A549 (cell line): Measurements from ENCODE around the gene PRKAR2B. TPM values are rescaled to one million over a fixed set of nuclear protein-coding genes. Genes with fewer than 3 reads are reported as not detected.
A peak's percentile ranks its signal among the peaks of the same experiment; 100 is the strongest.

ENCODE experiments used
- ATAC-seq, 2 experiments: fragments of 200-7000 bp in 1 of 2; fragments of >200 bp in 1 of 2; cut with Nextera tagmentation in 1 of 2; cut with Tn5 transposase in 1 of 2; 3 replicates each; pipeline versions ENCODE4 v1.8.0 to v1.9.1; 2018 to 2020; ENCODE audit warnings: mild to moderate bottlenecking in 1 of 2, moderate library complexity in 1 of 2
- CTCF ChIA-PET: fragments of 300-600 bp; sonication (Branson Sonifier 250); formaldehyde crosslinking; extraction: SDS; loops from one replicate; lab custom pipeline; 2021; ENCODE audit warnings: antibody characterized with exemption, inconsistent platforms; lab: Yijun Ruan, JAX
- POLR2A ChIA-PET: fragments of 350-600 bp; formaldehyde crosslinking; extraction: SDS; loops from one replicate; lab custom pipeline; 2021; ENCODE audit warnings: antibody characterized with exemption, inconsistent platforms; lab: Yijun Ruan, JAX
- DNase-seq, 2 experiments: peaks; one replicate each; pipeline versions ENCODE4 v3.0.0 to v3.0.0-alpha.2; 2011 to 2016; ENCODE audit warnings: low read depth in 1 of 2, low spot score in 1 of 2
- FAIRE-seq: peaks from 2 replicates; lab custom pipeline; 2011; peaks lifted over from hg19 to GRCh38; lab: Jason Lieb, UNC
- H3K27ac ChIP-seq, 2 experiments: fragments of >200 bp; sonication (Bioruptor Twin); formaldehyde crosslinking; 3 replicates each; pipeline ENCODE4 v1.5.1; 2016 to 2017
- H3K4me1 ChIP-seq: fragments of >200 bp; sonication (Bioruptor Twin); formaldehyde crosslinking; 3 replicates; pipeline ENCODE4 v1.6.1; 2016
- H3K4me2 ChIP-seq: fragments of >200 bp; sonication (Bioruptor Twin); formaldehyde crosslinking; 3 replicates; pipeline ENCODE4 v1.6.1; 2016
- H3K4me3 ChIP-seq: fragments of >200 bp; sonication (Bioruptor Twin); formaldehyde crosslinking; 3 replicates; pipeline ENCODE4 v1.5.1; 2016
- H3K9me3 ChIP-seq: fragments of >200 bp; sonication (Bioruptor Twin); formaldehyde crosslinking; 3 replicates; pipeline ENCODE4 v1.6.1; 2016
- CEBPB ChIP-seq, 2 experiments: fragments of >200 bp in 1 of 2; sonication (Bioruptor Twin) in 1 of 2; formaldehyde crosslinking in 1 of 2; IDR thresholded peaks; 2 replicates each; pipeline ENCODE4 v1.6.1; 2012 to 2016
- CHD2 ChIP-seq: fragments of 150-350 bp; IDR thresholded peaks from 2 replicates; pipeline ENCODE4 v1.6.1; 2014; ENCODE audit warnings: low read length; ENCODE audit not compliant: partially characterized antibody
- CHD4 ChIP-seq: fragments of 200-600 bp; sonication (generic); IDR thresholded peaks from 2 replicates; pipeline ENCODE4 v1.6.1; 2016; ENCODE audit warnings: antibody characterized with exemption, mild to moderate bottlenecking, borderline replicate concordance
- EHF ChIP-seq: fragments of 250-450 bp; sonication (Bioruptor Pico); IDR thresholded peaks from 2 replicates; pipeline ENCODE4 v1.5.0; 2020; ENCODE audit warnings: mild to moderate bottlenecking
- FOSL2 ChIP-seq, 2 experiments: fragments of 450-650 bp in 1 of 2; fragments of >200 bp in 1 of 2; sonication (Bioruptor Twin) in 1 of 2; formaldehyde crosslinking; IDR thresholded peaks; 2 replicates each; pipeline versions ENCODE4 v1.5.0 to v1.6.1; 2016 to 2020; ENCODE audit warnings: mild to moderate bottlenecking in 1 of 2, moderate library complexity in 1 of 2
- HDAC2 ChIP-seq: fragments of 200-600 bp; sonication (generic); IDR thresholded peaks from 2 replicates; pipeline ENCODE4 v1.6.1; 2016
- MAFK ChIP-seq: fragments of 450-650 bp; IDR thresholded peaks from 2 replicates; pipeline ENCODE4 v1.6.1; 2014; ENCODE audit not compliant: partially characterized antibody
- NFE2L2 ChIP-seq: fragments of 150-350 bp; conservative IDR thresholded peaks from 2 replicates; pipeline ENCODE4 v1.6.1; 2014; ENCODE audit warnings: low read length
- NPAS2 ChIP-seq: fragments of 250-450 bp; sonication (Bioruptor Pico); IDR thresholded peaks from 2 replicates; pipeline ENCODE4 v1.8.0; 2022; ENCODE audit warnings: mild to moderate bottlenecking, moderate library complexity, borderline replicate concordance
- RAD21 ChIP-seq, 2 experiments: fragments of >200 bp in 1 of 2; sonication (Bioruptor Twin) in 1 of 2; formaldehyde crosslinking in 1 of 2; IDR thresholded peaks in 1 of 2; conservative IDR thresholded peaks in 1 of 2; 2 replicates in 1 of 2; 3 replicates in 1 of 2; pipeline ENCODE4 v1.6.1; 2012 to 2018; ENCODE audit warnings: inconsistent platforms in 1 of 2
- RARB ChIP-seq: fragments of 250-450 bp; sonication (Bioruptor Pico); IDR thresholded peaks from 2 replicates; pipeline ENCODE4 v1.8.0; 2021; ENCODE audit warnings: mild to moderate bottlenecking, moderate library complexity
- RCOR1 ChIP-seq: fragments of 150-350 bp; IDR thresholded peaks from 2 replicates; pipeline ENCODE4 v1.6.1; 2014; ENCODE audit warnings: antibody characterized with exemption, low read length, low read depth
- SREBF2 ChIP-seq: fragments of 450-650 bp; IDR thresholded peaks from 2 replicates; pipeline ENCODE4 v1.6.1; 2014; ENCODE audit warnings: mild to moderate bottlenecking, moderate library complexity
- TP53 ChIP-seq: fragments of 250-450 bp; sonication (Bioruptor Pico); IDR thresholded peaks from 2 replicates; pipeline ENCODE4 v1.5.0; 2021; ENCODE audit warnings: mild to moderate bottlenecking, moderate library complexity
- USF2 ChIP-seq: fragments of 450-650 bp; IDR thresholded peaks from 2 replicates; pipeline ENCODE4 v1.6.1; 2014; ENCODE audit warnings: antibody characterized with exemption
- ZSCAN20 ChIP-seq: fragments of 250-450 bp; sonication (Bioruptor Pico); IDR thresholded peaks from 2 replicates; pipeline ENCODE4 v1.8.0; 2022; ENCODE audit warnings: mild to moderate bottlenecking, moderate library complexity
- WGBS: methylation state at CpG from one replicate; pipeline ENCODE4 v1.1.6; 2017; ENCODE audit errors: missing lambda C conversion rate; 5-methylcytosine and 5-hydroxymethylcytosine counted together
- polyA plus RNA-seq, 4 experiments: library from polyadenylated mRNA; depleted of rRNA in 3 of 4; stranded (reverse); fragments of >200 nt; fragmentation: RNase III in 1 of 4; extraction: RNeasy Plus Mini Kit Qiagen cat#74134 plus additional on column Dnase treatment in 1 of 4; gene quantifications; 2 replicates in 3 of 4; 3 replicates in 1 of 4; pipeline ENCODE4 v1.2.3, GENCODE V29; 2011 to 2017
- TF ChIP-seq, protein P1 (sequence below): fragments of 250-450 bp; sonication (Bioruptor Pico); IDR thresholded peaks from 2 replicates; pipeline ENCODE4 v1.5.0; 2021; ENCODE audit warnings: mild to moderate bottlenecking, moderate library complexity, borderline replicate concordance
- TF ChIP-seq, protein P2 (sequence below): fragments of 250-450 bp; sonication (Bioruptor Pico); IDR thresholded peaks from 2 replicates; pipeline ENCODE4 v1.5.0; 2020; ENCODE audit warnings: low read depth, mild to moderate bottlenecking, moderate library complexity
- TF ChIP-seq, protein P3 (sequence below): IDR thresholded peaks from 2 replicates; pipeline ENCODE4 v1.6.1; 2012; ENCODE audit warnings: low read depth, borderline replicate concordance

Gene PRKAR2B
- polyA plus RNA-seq, 2 of the 4 experiments (the other 2 are of a cell fraction): 3.6 to 4.4 TPM

- CTCF ChIA-PET: interaction anchor here (3.2 kb wide), 1 partner anchor 19 kb away, joined by 8 read pairs; no protein-coding TSS in a partner anchor
Measured at GRCh38 chr7:107128217-107128616, 83.7 kb downstream of the PRKAR2B start.

GRCh38 chr7:107128748-107129147, 84.2 kb downstream of the PRKAR2B start:
- Histone ChIP-seq H3K4me3 (no peak overlapping the region), H3K9me3 (no peaks in the 10 kb centered on the region), H3K4me1 (no peaks in the 10 kb centered on the region), H3K27ac (no peak overlapping the region), H3K4me2 (no peak overlapping the region)
- DNase-seq (no peak), ATAC-seq (no peak), FAIRE-seq (no peak)
- CTCF ChIA-PET: no interaction called here
- 73% methylated on average over 3 of the region's 3 CpGs for WGBS
- peak; percentile 67 for TF ChIP-seq NFE2L2
- no peak for TF ChIP-seq FOSL2 (IDR thresholded peaks at IDR 0.05)
- TF ChIP-seq FOSL2 (CRISPR knock-in tag; IDR thresholded peaks at IDR 0.05): no peak
- TF ChIP-seq CEBPB (IDR thresholded peaks at IDR 0.05): no peak
- TF ChIP-seq MAFK: peak; percentile 38
- POLR2A ChIA-PET: no interaction called here

More at GRCh38 chr7:107128217-107128616, 83.7 kb downstream of the PRKAR2B start:
- Histone ChIP-seq H3K4me1 (no peaks in the 10 kb centered on the region), H3K9me3 (no peaks in the 10 kb centered on the region), H3K27ac (no peak overlapping the region), H3K4me2 (no peak overlapping the region), H3K4me3 (no peak overlapping the region)
- WGBS: 94% methylated on average over 2 of the region's 2 CpGs
- FAIRE-seq: no peak
- no peak for ATAC-seq
- POLR2A ChIA-PET: no interaction called here
- no peak for TF ChIP-seq CHD4
- no peak for TF ChIP-seq FOSL2 (IDR thresholded peaks at IDR 0.05)
- no peak for TF ChIP-seq FOSL2 (CRISPR knock-in tag; IDR thresholded peaks at IDR 0.05)
- TF ChIP-seq RAD21 (conservative IDR thresholded peaks at IDR 0.05 in 1 of 2, IDR thresholded peaks at IDR 0.05 in 1 of 2): no peak
- no peak for TF ChIP-seq NPAS2 (CRISPR knock-in tag)
- TF ChIP-seq TP53 (CRISPR knock-in tag): no peak
- TF ChIP-seq, protein P1, sequence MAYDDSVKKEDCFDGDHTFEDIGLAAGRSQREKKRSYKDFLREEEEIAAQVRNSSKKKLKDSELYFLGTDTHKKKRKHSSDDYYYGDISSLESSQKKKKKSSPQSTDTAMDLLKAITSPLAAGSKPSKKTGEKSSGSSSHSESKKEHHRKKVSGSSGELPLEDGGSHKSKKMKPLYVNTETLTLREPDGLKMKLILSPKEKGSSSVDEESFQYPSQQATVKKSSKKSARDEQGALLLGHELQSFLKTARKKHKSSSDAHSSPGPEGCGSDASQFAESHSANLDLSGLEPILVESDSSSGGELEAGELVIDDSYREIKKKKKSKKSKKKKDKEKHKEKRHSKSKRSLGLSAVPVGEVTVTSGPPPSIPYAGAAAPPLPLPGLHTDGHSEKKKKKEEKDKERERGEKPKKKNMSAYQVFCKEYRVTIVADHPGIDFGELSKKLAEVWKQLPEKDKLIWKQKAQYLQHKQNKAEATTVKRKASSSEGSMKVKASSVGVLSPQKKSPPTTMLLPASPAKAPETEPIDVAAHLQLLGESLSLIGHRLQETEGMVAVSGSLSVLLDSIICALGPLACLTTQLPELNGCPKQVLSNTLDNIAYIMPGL (CRISPR knock-in tag): no peak
- TF ChIP-seq, protein P2, sequence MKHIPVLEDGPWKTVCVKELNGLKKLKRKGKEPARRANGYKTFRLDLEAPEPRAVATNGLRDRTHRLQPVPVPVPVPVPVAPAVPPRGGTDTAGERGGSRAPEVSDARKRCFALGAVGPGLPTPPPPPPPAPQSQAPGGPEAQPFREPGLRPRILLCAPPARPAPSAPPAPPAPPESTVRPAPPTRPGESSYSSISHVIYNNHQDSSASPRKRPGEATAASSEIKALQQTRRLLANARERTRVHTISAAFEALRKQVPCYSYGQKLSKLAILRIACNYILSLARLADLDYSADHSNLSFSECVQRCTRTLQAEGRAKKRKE (CRISPR knock-in tag): no peak
- TF ChIP-seq, protein P3, sequence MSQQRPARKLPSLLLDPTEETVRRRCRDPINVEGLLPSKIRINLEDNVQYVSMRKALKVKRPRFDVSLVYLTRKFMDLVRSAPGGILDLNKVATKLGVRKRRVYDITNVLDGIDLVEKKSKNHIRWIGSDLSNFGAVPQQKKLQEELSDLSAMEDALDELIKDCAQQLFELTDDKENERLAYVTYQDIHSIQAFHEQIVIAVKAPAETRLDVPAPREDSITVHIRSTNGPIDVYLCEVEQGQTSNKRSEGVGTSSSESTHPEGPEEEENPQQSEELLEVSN: no peak
- TF ChIP-seq RCOR1: no peak
- no peak for TF ChIP-seq RARB (CRISPR knock-in tag)
- TF ChIP-seq ZSCAN20 (CRISPR knock-in tag): no peak
- TF ChIP-seq EHF: no peak
- TF ChIP-seq SREBF2: no peak
- TF ChIP-seq CHD2: no peak
- TF ChIP-seq USF2: no peak
- TF ChIP-seq HDAC2: no peak
- no peak for DNase-seq
